HEK293 (cell line): ENCODE measurements around the gene SUSD3.

Experiments
- ATF2 ChIP-seq: fragments of 450-650 bp; formaldehyde crosslinking; IDR thresholded peaks from 2 replicates; pipeline ENCODE4 v1.5.1; 2016; ENCODE audit warnings: missing biosample characterization, missing genetic modification characterization, low read depth
- FEZF1 ChIP-seq: fragments of 450-650 bp; formaldehyde crosslinking; IDR thresholded peaks from 2 replicates; pipeline ENCODE4 v1.5.1; 2016; ENCODE audit warnings: missing biosample characterization, missing genetic modification characterization
- GLI2 ChIP-seq: fragments of 450-650 bp; formaldehyde crosslinking; IDR thresholded peaks from 2 replicates; pipeline ENCODE4; 2017; ENCODE audit warnings: missing biosample characterization, missing genetic modification characterization, low read depth, borderline replicate concordance
- KLF10 ChIP-seq: fragments of 450-650 bp; IDR thresholded peaks from 2 replicates; pipeline ENCODE4 v1.5.1; 2018; ENCODE audit warnings: missing biosample characterization, mild to moderate bottlenecking, missing genetic modification characterization
- OSR2 ChIP-seq: fragments of 450-650 bp; formaldehyde crosslinking; IDR thresholded peaks from 2 replicates; pipeline ENCODE4 v1.5.1; 2016; ENCODE audit warnings: missing biosample characterization, missing genetic modification characterization
- PATZ1 ChIP-seq: fragments of 450-650 bp; formaldehyde crosslinking; IDR thresholded peaks from 2 replicates; pipeline ENCODE4 v1.5.1; 2016; ENCODE audit warnings: missing biosample characterization, missing genetic modification characterization
- RBAK ChIP-seq: fragments of 450-650 bp; formaldehyde crosslinking; IDR thresholded peaks from 2 replicates; pipeline ENCODE4 v1.5.1; 2016; ENCODE audit warnings: missing biosample characterization, missing genetic modification characterization
- SCRT1 ChIP-seq: fragments of 450-650 bp; formaldehyde crosslinking; IDR thresholded peaks from 2 replicates; pipeline ENCODE4 v1.5.1; 2016; ENCODE audit warnings: missing biosample characterization, missing genetic modification characterization, borderline replicate concordance
- SCRT2 ChIP-seq: fragments of 450-650 bp; formaldehyde crosslinking; IDR thresholded peaks from 2 replicates; pipeline ENCODE4 v1.5.1; 2016; ENCODE audit warnings: missing biosample characterization, missing genetic modification characterization
- SP3 ChIP-seq: fragments of 450-650 bp; formaldehyde crosslinking; IDR thresholded peaks from 2 replicates; pipeline ENCODE4 v1.5.1; 2016; ENCODE audit warnings: missing biosample characterization, missing genetic modification characterization
- ZNF138 ChIP-seq: fragments of 450-650 bp; formaldehyde crosslinking; IDR thresholded peaks from 2 replicates; pipeline ENCODE4 v1.5.1; 2016; ENCODE audit warnings: missing biosample characterization, missing genetic modification characterization, borderline replicate concordance
- ZNF155 ChIP-seq: fragments of 450-650 bp; formaldehyde crosslinking; IDR thresholded peaks from 2 replicates; pipeline ENCODE4 v1.5.1; 2016; ENCODE audit warnings: missing biosample characterization, missing genetic modification characterization
- ZNF169 ChIP-seq: fragments of 450-650 bp; formaldehyde crosslinking; IDR thresholded peaks from 2 replicates; pipeline ENCODE4 v1.5.1; 2016; ENCODE audit warnings: missing biosample characterization, missing genetic modification characterization
- ZNF221 ChIP-seq: fragments of 450-650 bp; formaldehyde crosslinking; IDR thresholded peaks from 2 replicates; pipeline ENCODE4 v1.5.1; 2017; ENCODE audit warnings: missing biosample characterization, missing genetic modification characterization, borderline replicate concordance
- ZNF23 ChIP-seq: fragments of 450-650 bp; formaldehyde crosslinking; IDR thresholded peaks from 2 replicates; pipeline ENCODE4 v1.5.1; 2016; ENCODE audit warnings: missing biosample characterization, missing genetic modification characterization, borderline replicate concordance
- ZNF341 ChIP-seq: fragments of 450-650 bp; formaldehyde crosslinking; IDR thresholded peaks from 2 replicates; pipeline ENCODE4; 2016; ENCODE audit warnings: low read depth, missing biosample characterization, missing genetic modification characterization
- ZNF391 ChIP-seq: fragments of 450-650 bp; formaldehyde crosslinking; IDR thresholded peaks from 2 replicates; pipeline ENCODE4 v1.5.1; 2016; ENCODE audit warnings: low read depth, missing biosample characterization, missing genetic modification characterization, borderline replicate concordance
- ZNF398 ChIP-seq: fragments of 450-650 bp; formaldehyde crosslinking; IDR thresholded peaks from 2 replicates; pipeline ENCODE4 v1.5.1; 2017; ENCODE audit warnings: missing biosample characterization, missing genetic modification characterization
- ZNF404 ChIP-seq: fragments of 450-650 bp; formaldehyde crosslinking; IDR thresholded peaks from 2 replicates; pipeline ENCODE4 v1.5.1; 2017; ENCODE audit warnings: missing biosample characterization, missing genetic modification characterization
- ZNF433 ChIP-seq: fragments of 450-650 bp; formaldehyde crosslinking; IDR thresholded peaks from 2 replicates; pipeline ENCODE4 v1.5.1; 2016; ENCODE audit warnings: missing biosample characterization, missing genetic modification characterization, low read depth
- ZNF48 ChIP-seq: fragments of 450-650 bp; formaldehyde crosslinking; IDR thresholded peaks from 2 replicates; pipeline ENCODE4 v1.5.1; 2016; ENCODE audit warnings: missing biosample characterization, missing genetic modification characterization
- ZNF521 ChIP-seq: fragments of 450-650 bp; formaldehyde crosslinking; IDR thresholded peaks from 2 replicates; pipeline ENCODE4 v1.5.1; 2017; ENCODE audit warnings: missing biosample characterization, mild to moderate bottlenecking, missing genetic modification characterization
- ZNF555 ChIP-seq: fragments of 450-650 bp; formaldehyde crosslinking; conservative IDR thresholded peaks from 2 replicates; pipeline ENCODE4 v1.5.1; 2017; ENCODE audit warnings: missing biosample characterization, mild to moderate bottlenecking, missing genetic modification characterization, inconsistent platforms
- ZNF558 ChIP-seq: fragments of 450-650 bp; formaldehyde crosslinking; IDR thresholded peaks from 2 replicates; pipeline ENCODE4 v1.5.1; 2016; ENCODE audit warnings: missing biosample characterization, missing genetic modification characterization
- ZNF561 ChIP-seq: fragments of 450-650 bp; IDR thresholded peaks from 2 replicates; pipeline ENCODE4 v1.5.1; 2018; ENCODE audit warnings: missing biosample characterization, missing genetic modification characterization, borderline replicate concordance
- ZNF596 ChIP-seq: fragments of 450-650 bp; IDR thresholded peaks from 2 replicates; pipeline ENCODE4 v1.5.0; 2018; ENCODE audit warnings: missing biosample characterization, mild to moderate bottlenecking, missing genetic modification characterization, moderate library complexity
- ZNF610 ChIP-seq: fragments of 450-650 bp; formaldehyde crosslinking; IDR thresholded peaks from 2 replicates; pipeline ENCODE4 v1.5.1; 2016; ENCODE audit warnings: missing biosample characterization, missing genetic modification characterization, borderline replicate concordance
- ZNF629 ChIP-seq: fragments of 450-650 bp; formaldehyde crosslinking; IDR thresholded peaks from 2 replicates; pipeline ENCODE4 v1.5.1; 2017; ENCODE audit warnings: missing biosample characterization, missing genetic modification characterization
- ZNF701 ChIP-seq: fragments of 450-650 bp; formaldehyde crosslinking; IDR thresholded peaks from 2 replicates; pipeline ENCODE4 v1.5.1; 2016; ENCODE audit warnings: missing biosample characterization, missing genetic modification characterization
- ZNF76 ChIP-seq: fragments of 450-650 bp; formaldehyde crosslinking; IDR thresholded peaks from 2 replicates; pipeline ENCODE4; 2016; ENCODE audit warnings: low read depth, missing biosample characterization, missing genetic modification characterization, borderline replicate concordance
- ZNF776 ChIP-seq: fragments of 450-650 bp; formaldehyde crosslinking; IDR thresholded peaks from 2 replicates; pipeline ENCODE4 v1.5.0; 2017; ENCODE audit warnings: missing biosample characterization, missing genetic modification characterization, borderline replicate concordance
- ZNF785 ChIP-seq: fragments of 450-650 bp; formaldehyde crosslinking; IDR thresholded peaks from 2 replicates; pipeline ENCODE4 v1.5.1; 2016; ENCODE audit warnings: missing biosample characterization, missing genetic modification characterization
- ZSCAN16 ChIP-seq: fragments of 450-650 bp; formaldehyde crosslinking; IDR thresholded peaks from 2 replicates; pipeline ENCODE4 v1.5.1; 2016; ENCODE audit warnings: missing biosample characterization, missing genetic modification characterization
- ZSCAN4 ChIP-seq: fragments of 450-650 bp; formaldehyde crosslinking; IDR thresholded peaks from 2 replicates; pipeline ENCODE4 v1.5.1; 2017; ENCODE audit warnings: missing biosample characterization, missing genetic modification characterization

SUSD3 gene

GRCh38 chr9:93096131-93096802 is 37.8 kb downstream of the SUSD3 start, which contains the start of gene CARD19 (continued):
- TF ChIP-seq ZNF398 (tag by site-specific recombination) (no peak), ZSCAN4 (tag by site-specific recombination) (no peak), ZNF341 (tag by site-specific recombination) (no peak), ZNF391 (tag by site-specific recombination) (no peak), ZNF561 (tag by site-specific recombination) (no peak), FEZF1 (tag by site-specific recombination) (no peak), KLF10 (peak; percentile 43; the same call in 1 of the 2 replicates), ZNF776 (tag by site-specific recombination) (no peak), ZNF433 (tag by site-specific recombination) (no peak), ZNF555 (tag by site-specific recombination) (no peak), ZNF48 (tag by site-specific recombination) (no peak), ZNF169 (tag by site-specific recombination) (no peak), ZSCAN16 (no peak), ZNF629 (tag by site-specific recombination) (no peak), OSR2 (no peak), SP3 (tag by site-specific recombination) (0 out of 2 replicates have a peak, but pooled peaks have one; percentile 0), ZNF701 (no peak), ZNF404 (no peak), ATF2 (no peak), RBAK (tag by site-specific recombination) (no peak), ZNF138 (tag by site-specific recombination) (no peak), ZNF76 (peak; percentile 36; the same call in 1 of the 2 replicates), ZNF155 (tag by site-specific recombination) (no peak), ZNF521 (tag by site-specific recombination) (no peak), ZNF221 (tag by site-specific recombination) (no peak), ZNF596 (tag by site-specific recombination) (peak; percentile 36; the same call in 1 of the 2 replicates), GLI2 (no peak), ZNF610 (tag by site-specific recombination) (no peak), PATZ1 (tag by site-specific recombination) (peak; percentile 56), SCRT1 (no peak), ZNF23 (no peak), ZNF785 (tag by site-specific recombination) (no peak), ZNF558 (tag by site-specific recombination) (no peak), SCRT2 (tag by site-specific recombination) (no peak)
